HepG2 (cell line): ENCODE results near the gene ZNF526. TPM values are rescaled to one million over a fixed set of nuclear protein-coding genes. Genes with fewer than 3 reads are reported as not detected.

Source experiments
- ATF6 ChIP-seq: sonication (generic); formaldehyde crosslinking; conservative IDR thresholded peaks from 2 replicates; pipeline ENCODE4 v1.4.0; 2020; ENCODE audit warnings: missing genetic modification reagents
- CEBPB ChIP-seq: IDR thresholded peaks from 2 replicates; pipeline ENCODE4 v1.6.1; 2011; ENCODE audit warnings: low read depth, low read length, improper control_type of control experiment, borderline replicate concordance
- GABPB1 ChIP-seq: IDR thresholded peaks from 2 replicates; pipeline ENCODE4 v1.6.1; 2016; ENCODE audit warnings: mild to moderate bottlenecking, missing genetic modification reagents, moderate library complexity, missing compliant biosample characterization
- KLF12 ChIP-seq: sonication (generic); formaldehyde crosslinking; IDR thresholded peaks from 2 replicates; pipeline ENCODE4 v1.4.0; 2020; ENCODE audit warnings: missing genetic modification reagents, borderline replicate concordance
- MEIS1 ChIP-seq: sonication (generic); formaldehyde crosslinking; IDR thresholded peaks from 2 replicates; pipeline ENCODE4 v1.9.0; 2021; ENCODE audit warnings: mild to moderate bottlenecking, missing genetic modification reagents, moderate library complexity, borderline replicate concordance
- MLXIP ChIP-seq: sonication (generic); formaldehyde crosslinking; IDR thresholded peaks from 2 replicates; pipeline ENCODE4 v1.9.0; 2021; ENCODE audit warnings: missing genetic modification reagents, borderline replicate concordance
- PRDM4 ChIP-seq: sonication (generic); formaldehyde crosslinking; IDR thresholded peaks from 2 replicates; pipeline ENCODE4 v1.9.0; 2021; ENCODE audit warnings: missing genetic modification reagents, borderline replicate concordance
- SKIL ChIP-seq: sonication (generic); formaldehyde crosslinking; IDR thresholded peaks from 2 replicates; pipeline ENCODE4 v1.8.0; 2022; ENCODE audit warnings: missing genetic modification reagents, mild to moderate bottlenecking, moderate library complexity, borderline replicate concordance
- ZBTB20 ChIP-seq: sonication (generic); formaldehyde crosslinking; IDR thresholded peaks from 2 replicates; pipeline ENCODE4 v1.8.1; 2023; ENCODE audit warnings: missing genetic modification reagents, low read depth, mild to moderate bottlenecking, borderline replicate concordance
- ZBTB7B ChIP-seq: sonication (generic); formaldehyde crosslinking; IDR thresholded peaks from 2 replicates; pipeline ENCODE4 v1.4.0; 2020; ENCODE audit warnings: missing genetic modification reagents
- ZNF282 ChIP-seq: fragments of 450-650 bp; IDR thresholded peaks from 2 replicates; pipeline ENCODE4 v1.6.1; 2018; ENCODE audit not compliant: partially characterized antibody
- ZNF292 ChIP-seq: sonication (generic); formaldehyde crosslinking; IDR thresholded peaks from 2 replicates; pipeline ENCODE4 v1.8.1; 2022; ENCODE audit warnings: mild to moderate bottlenecking, low read depth, missing genetic modification reagents, borderline replicate concordance
- ZNF446 ChIP-seq: sonication (generic); formaldehyde crosslinking; IDR thresholded peaks from 2 replicates; pipeline ENCODE4 v1.5.0; 2020; ENCODE audit warnings: mild to moderate bottlenecking, missing genetic modification reagents
- ZNF775 ChIP-seq: sonication (generic); formaldehyde crosslinking; IDR thresholded peaks from 2 replicates; pipeline ENCODE4 v1.4.0; 2020; ENCODE audit warnings: missing genetic modification reagents, mild to moderate bottlenecking, moderate library complexity, borderline replicate concordance
- polyA plus RNA-seq, 8 experiments: library from polyadenylated mRNA; depleted of rRNA in 3 of 8; stranded (reverse) in 7 of 8; unstranded in 1 of 8; fragments of >200 nt; fragmentation: Illumina TruSeq in 4 of 8; extraction: Trizol in 4 of 8; gene quantifications; 2 replicates each; pipeline versions ENCODE4 v1.2.1 to v1.2.3, GENCODE V29; 2011 to 2016; ENCODE audit warnings: low read depth in 4 of 8, missing spikeins in 1 of 8, mixed read lengths in 1 of 8; ENCODE audit not compliant: insufficient read depth in 1 of 8
- total RNA-seq, 5 experiments: library from RNA; depleted of rRNA; stranded (reverse); fragments of >200 nt; fragmentation: Illumina TruSeq; extraction: Trizol; gene quantifications; 2 replicates each; pipeline ENCODE4 v1.2.3, GENCODE V29; 2016; ENCODE audit warnings: low read depth in 1 of 5
- TF ChIP-seq, protein P1 (sequence below): sonication (generic); formaldehyde crosslinking; IDR thresholded peaks from 2 replicates; pipeline ENCODE4 v1.4.0; 2020; ENCODE audit warnings: missing genetic modification reagents

The ZNF526 gene
- total and polyA plus RNA-seq, 2 of the 13 experiments (the other 11 are each of a cell fraction or from before 2014, with no cell fraction given) = 3.3 to 8.4 TPM

- TF ChIP-seq ZBTB7B (peak; percentile 96), ZNF292 (CRISPR knock-in tag) (peak; percentile 51; the same call in 1 of the 2 replicates), ZNF446 (CRISPR knock-in tag) (no peak), ZNF282 (no peak), MLXIP (no peak), SKIL (CRISPR knock-in tag) (no peak), MEIS1 (CRISPR knock-in tag) (no peak; the same call in 1 of the 2 replicates), ZBTB20 (CRISPR knock-in tag) (peak; percentile 37; the same call in 1 of the 2 replicates), GABPB1 (CRISPR knock-in tag) (peak; percentile 84), CEBPB (peak; percentile 64; the same call in 1 of the 2 replicates), ATF6 (no peak), ZNF775 (CRISPR knock-in tag) (no peak), PRDM4 (CRISPR knock-in tag) (no peak), KLF12 (CRISPR knock-in tag) (no peak; the same call in 1 of the 2 replicates)
- TF ChIP-seq, protein P1, sequence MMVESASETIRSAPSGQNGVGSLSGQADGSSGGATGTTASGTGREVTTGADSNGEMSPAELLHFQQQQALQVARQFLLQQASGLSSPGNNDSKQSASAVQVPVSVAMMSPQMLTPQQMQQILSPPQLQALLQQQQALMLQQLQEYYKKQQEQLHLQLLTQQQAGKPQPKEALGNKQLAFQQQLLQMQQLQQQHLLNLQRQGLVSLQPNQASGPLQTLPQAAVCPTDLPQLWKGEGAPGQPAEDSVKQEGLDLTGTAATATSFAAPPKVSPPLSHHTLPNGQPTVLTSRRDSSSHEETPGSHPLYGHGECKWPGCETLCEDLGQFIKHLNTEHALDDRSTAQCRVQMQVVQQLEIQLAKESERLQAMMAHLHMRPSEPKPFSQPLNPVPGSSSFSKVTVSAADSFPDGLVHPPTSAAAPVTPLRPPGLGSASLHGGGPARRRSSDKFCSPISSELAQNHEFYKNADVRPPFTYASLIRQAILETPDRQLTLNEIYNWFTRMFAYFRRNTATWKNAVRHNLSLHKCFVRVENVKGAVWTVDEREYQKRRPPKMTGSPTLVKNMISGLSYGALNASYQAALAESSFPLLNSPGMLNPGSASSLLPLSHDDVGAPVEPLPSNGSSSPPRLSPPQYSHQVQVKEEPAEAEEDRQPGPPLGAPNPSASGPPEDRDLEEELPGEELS = no peak
Observed at GRCh38 chr19:42219812-42220750, at the start of gene ZNF526 (continued).
